Measurements from ENCODE around the gene PUS7.
"Not testable (repeated sequence)": the region's sequence is repeated elsewhere in the genome, so short reads cannot be mapped to it uniquely, and the experiment has no call there.

PUS7 gene

GRCh38 chr7:105497016-105497415 is 25.1 kb downstream of the PUS7 start:
- no peak for DNase-seq (ENCODE audit: low read depth in 2 of 2)

DNA sequence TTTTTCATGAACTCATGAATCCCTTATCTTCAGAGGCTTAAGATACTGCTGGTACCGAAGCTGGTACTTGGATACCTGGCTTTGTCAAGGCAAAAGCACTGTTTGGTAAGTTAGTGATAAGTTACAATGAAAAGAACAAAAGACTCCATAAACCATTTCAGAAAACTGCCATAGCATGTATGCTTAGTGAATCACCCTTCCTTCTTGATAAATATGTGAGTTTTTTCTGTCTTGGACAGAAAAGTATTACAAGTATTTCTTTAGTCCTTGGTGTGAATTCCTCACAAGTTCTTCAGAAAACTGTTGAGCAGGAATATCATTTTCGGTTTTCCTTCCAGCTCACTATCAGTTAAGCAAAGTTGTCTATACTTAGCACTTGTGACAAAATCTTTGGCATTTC is 25.6 kb downstream of the PUS7 start:
- DNase-seq (ENCODE audit: low read depth in 2 of 2): peak in 1 of 2 experiments; percentile 40

DNA sequence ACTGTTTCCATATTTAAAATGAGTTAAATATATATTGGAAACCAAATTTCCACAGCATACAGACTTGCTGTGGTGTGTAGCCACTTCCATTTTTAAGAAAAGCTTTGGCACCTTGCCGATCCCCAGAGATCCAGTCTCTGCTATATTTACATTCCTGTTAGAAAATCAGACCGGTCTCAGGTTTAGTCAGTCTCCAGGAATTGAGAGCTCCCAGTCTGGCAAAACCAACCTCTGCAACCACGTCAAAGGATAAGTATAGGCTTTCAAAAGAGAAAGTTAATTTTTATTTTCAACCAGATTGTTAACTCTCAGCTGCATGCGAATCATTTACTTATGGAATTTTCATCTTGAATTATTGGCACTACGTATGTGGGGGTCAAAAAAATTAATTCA is 28.2 kb downstream of the PUS7 start:
- DNase-seq (ENCODE audit: low read depth in 2 of 2): peak; percentile 77

- no peak for DNase-seq (ENCODE audit: low read depth in 2 of 2)
These were observed 28.7 kb downstream of the PUS7 start for GRCh38 chr7:105493196-105493922.

GRCh38 chr7:105489409-105489808 is 32.7 kb downstream of the PUS7 start:
- DNase-seq (ENCODE audit: low read depth in 2 of 2): no peak

GRCh38 chr7:105487579-105488571 is 34.2 kb downstream of the PUS7 start:
- peak; percentile 36 to 38 for DNase-seq (ENCODE audit: low read depth in 2 of 2)

GRCh38 chr7:105480931-105481330 is 41.1 kb downstream of the PUS7 start:
- no peak for DNase-seq (ENCODE audit: low read depth in 2 of 2)

- DNase-seq (ENCODE audit: low read depth in 2 of 2): no peak
These were observed 43.5 kb downstream of the PUS7 start for GRCh38 chr7:105478606-105479005.

- no peak for DNase-seq (ENCODE audit: low read depth in 2 of 2)
These were observed 44.2 kb downstream of the PUS7 start for GRCh38 chr7:105477908-105478307.

DNA sequence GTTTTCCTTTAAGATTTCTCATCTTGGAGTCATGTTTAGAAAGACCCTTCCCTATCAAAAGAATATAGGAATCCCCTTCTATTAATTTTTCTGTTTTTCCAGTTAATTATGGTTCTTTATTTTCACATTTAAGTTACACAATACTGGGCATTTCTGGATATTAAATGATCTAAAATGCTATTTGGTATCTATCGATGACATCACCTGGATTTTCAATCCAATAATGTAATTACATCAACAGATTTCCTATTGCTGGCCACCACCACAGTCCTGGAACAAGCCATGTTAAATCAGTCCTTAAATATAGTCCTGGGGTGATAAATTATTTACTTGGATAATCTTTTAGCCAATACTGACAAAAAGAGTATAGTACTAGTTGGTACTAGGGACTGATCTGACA is 48.0 kb downstream of the PUS7 start:
- DNase-seq (ENCODE audit: low read depth in 2 of 2): no peak

GRCh38 chr7:105473163-105473562 is 48.9 kb downstream of the PUS7 start:
- DNase-seq (ENCODE audit: low read depth in 2 of 2): no peak

DNA sequence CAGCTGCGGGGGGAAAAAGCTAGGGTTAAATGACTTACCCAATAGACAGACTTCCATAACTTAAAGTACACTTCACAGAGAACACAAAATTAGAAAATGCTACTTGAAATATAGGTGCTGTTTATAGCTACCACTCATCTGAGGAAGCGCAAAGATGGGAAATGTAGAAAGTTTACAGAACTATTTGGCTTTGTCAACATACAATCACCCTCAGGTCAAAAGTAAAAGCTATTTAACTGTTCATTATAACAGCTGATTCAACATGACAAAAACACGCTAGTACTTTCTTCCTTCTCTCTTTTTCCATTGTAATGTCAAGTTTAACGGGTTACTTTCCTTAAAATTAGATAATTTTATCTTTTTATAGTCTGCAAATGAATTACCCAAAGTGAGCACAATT is 51.2 kb downstream of the PUS7 start:
- no peak for DNase-seq (ENCODE audit: low read depth in 2 of 2)

GRCh38 chr7:105470090-105470489 is 52.0 kb downstream of the PUS7 start:
- DNase-seq (ENCODE audit: low read depth in 2 of 2): no peak

DNA sequence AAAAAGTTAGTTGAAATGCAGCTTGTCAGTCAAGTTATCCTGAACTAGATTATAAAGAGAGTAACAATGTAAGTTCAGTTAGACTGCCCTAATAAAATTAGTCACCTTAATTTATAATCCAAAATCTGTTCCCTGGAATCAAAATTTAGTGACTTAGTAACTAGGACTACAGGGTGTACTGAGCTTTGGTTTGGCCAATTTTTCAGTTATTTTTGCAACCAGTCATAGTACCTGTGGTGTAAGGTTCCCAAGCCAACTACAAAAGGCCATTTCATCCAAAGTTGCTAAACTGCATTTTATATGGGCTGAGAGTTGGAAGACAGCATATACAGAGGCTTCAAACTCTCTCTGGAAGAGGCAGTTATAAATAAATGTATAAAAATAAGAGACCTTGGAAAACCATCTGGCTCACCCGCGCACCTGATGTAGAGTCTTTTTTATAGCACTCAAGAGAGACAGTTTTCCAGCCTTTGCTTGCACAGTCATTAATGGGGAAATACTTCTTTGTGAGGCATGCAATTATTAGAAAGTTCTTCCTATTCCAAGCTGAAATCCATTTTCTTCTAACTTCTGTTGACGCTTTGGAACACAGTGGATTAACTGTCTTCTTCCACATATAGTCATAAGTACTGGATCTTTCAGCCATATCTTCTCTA is 59.2 kb downstream of the PUS7 start:
- DNase-seq (ENCODE audit: low read depth in 2 of 2): no peak

DNA sequence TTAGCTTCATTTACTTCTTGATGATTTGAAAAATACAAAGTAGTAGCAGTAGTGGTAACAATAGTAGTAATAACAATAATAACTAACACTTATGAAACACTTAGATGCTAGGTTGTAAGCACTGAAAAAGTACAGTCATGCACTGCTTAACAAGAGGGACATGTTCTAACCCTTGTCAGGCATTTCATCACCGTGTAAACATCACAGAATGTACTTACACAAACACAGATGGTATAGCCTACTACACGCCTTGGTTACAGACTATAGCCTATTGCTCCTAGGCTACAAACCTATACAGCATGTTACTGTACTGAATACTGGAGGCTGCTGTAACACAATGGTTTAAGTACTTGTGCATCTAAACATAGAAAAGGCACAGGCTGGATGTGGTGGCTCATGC is 60.6 kb downstream of the PUS7 start:
- DNase-seq (ENCODE audit: low read depth in 2 of 2): no peak

GRCh38 chr7:105457619-105458225 is 64.3 kb downstream of the PUS7 start:
- no peak for DNase-seq (ENCODE audit: low read depth in 2 of 2)

DNA sequence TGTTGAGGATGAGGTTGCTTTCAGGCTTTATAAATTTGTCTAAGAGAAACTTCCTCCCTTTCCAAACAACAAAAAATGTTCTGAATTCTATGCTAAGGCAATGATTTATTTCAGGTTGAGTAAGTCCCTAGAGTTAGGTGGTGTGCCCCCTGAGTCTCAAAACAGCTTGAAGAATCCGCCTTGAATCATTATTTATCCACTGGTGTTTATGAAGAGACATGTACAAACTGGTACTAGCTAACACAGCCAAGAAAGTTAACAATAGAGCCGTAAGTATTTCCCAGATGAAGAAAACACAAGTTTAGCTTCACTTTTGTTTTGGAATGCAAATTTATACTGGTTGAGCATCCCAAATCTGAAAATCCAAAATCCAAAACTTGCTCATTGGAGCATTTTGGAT is 67.2 kb downstream of the PUS7 start:
- DNase-seq (ENCODE audit: low read depth in 2 of 2): no peak

GRCh38 chr7:105454095-105454747 is 67.8 kb downstream of the PUS7 start:
- peak; percentile 81 to 86 for DNase-seq (ENCODE audit: low read depth in 2 of 2)

GRCh38 chr7:105452085-105452484 is 70.0 kb downstream of the PUS7 start:
- DNase-seq (ENCODE audit: low read depth in 2 of 2): no peak

DNA sequence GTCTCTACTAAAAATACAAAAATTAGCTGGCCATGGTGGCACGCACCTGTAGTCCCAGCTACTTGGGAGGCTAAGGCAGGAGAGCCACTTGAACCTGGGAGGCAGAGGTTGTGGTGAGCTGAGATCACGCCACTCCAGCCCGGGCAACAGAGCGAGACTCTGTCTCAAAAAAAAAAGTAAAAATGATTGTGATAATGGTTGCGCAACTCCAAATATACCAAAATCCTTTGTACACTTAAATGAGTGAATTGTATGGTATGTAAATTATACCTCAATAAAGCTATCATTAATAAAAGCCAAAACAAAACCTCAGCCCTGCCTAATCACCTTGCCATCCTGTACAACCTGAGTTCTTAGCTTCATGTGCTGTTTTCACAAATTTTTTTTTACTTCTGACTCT is 71.2 kb downstream of the PUS7 start:
- not testable (repeated sequence) for DNase-seq (ENCODE audit: low read depth in 2 of 2)

- DNase-seq (ENCODE audit: low read depth in 2 of 2): no peak
These were observed 71.8 kb downstream of the PUS7 start for GRCh38 chr7:105450177-105450861.

Measured in fibroblast of skin of left biceps (primary cell).